Esophagus muscularis mucosa (tissue), 4 donors: Measurements from ENCODE around the gene MGAT5B. TPM values are rescaled to one million over a fixed set of nuclear protein-coding genes. Genes with fewer than 3 reads are reported as not detected.

Experiments
- DNase-seq: peaks from one replicate; pipeline ENCODE4 v3.0.0-alpha.2; 2017; ENCODE audit errors: extremely low spot score
- H3K27ac ChIP-seq, 4 donors: fragments of 200-600 bp; sonication (generic); replicated peaks in 1 of 4; 1 replicate in 3 of 4; 2 replicates in 1 of 4; pipeline ENCODE4 v1.5.1; 2016 to 2019; ENCODE audit warnings: mild to moderate bottlenecking in 1 of 4
- H3K27me3 ChIP-seq, 4 donors: fragments of 200-600 bp; sonication (generic); one replicate each; pipeline versions ENCODE4 v1.5.1 to v1.6.0; 2016 to 2019
- H3K36me3 ChIP-seq, 4 donors: fragments of 200-600 bp; sonication (generic); one replicate each; pipeline ENCODE4 v1.5.1; 2016 to 2019
- H3K4me1 ChIP-seq, 4 donors: fragments of 200-600 bp; sonication (generic); one replicate each; pipeline ENCODE4 v1.5.1; 2016 to 2019
- H3K4me3 ChIP-seq, 4 donors: fragments of 200-600 bp; sonication (generic); 1 replicate in 2 of 4; 2 replicates in 2 of 4; pipeline ENCODE4 v1.5.1; 2016 to 2019; ENCODE audit warnings: mild to moderate bottlenecking in 4 of 4, moderate library complexity in 1 of 4
- H3K9me3 ChIP-seq, 4 donors: fragments of 200-600 bp; sonication (generic); 1 replicate in 3 of 4; 2 replicates in 1 of 4; pipeline ENCODE4 v1.5.1; 2016 to 2019
- CTCF ChIP-seq, 3 experiments: fragments of 200-600 bp in 2 of 3; fragments of 450-650 bp in 1 of 3; sonication (generic) in 2 of 3; IDR thresholded peaks; one replicate each; pipeline ENCODE4 v1.5.1; 2017 to 2019; ENCODE audit warnings: antibody characterized with exemption in 3 of 3, mild to moderate bottlenecking in 2 of 3, moderate library complexity in 1 of 3
- EP300 ChIP-seq: sonication (generic); formaldehyde crosslinking; IDR thresholded peaks from one replicate; pipeline ENCODE4 v1.6.1; 2017; ENCODE audit warnings: antibody characterized with exemption
- POLR2A ChIP-seq: fragments of 450-650 bp; IDR thresholded peaks from one replicate; pipeline ENCODE4 v1.6.1; 2017; ENCODE audit warnings: antibody characterized with exemption, moderate library complexity, mild to moderate bottlenecking, low read depth
- POLR2AphosphoS5 ChIP-seq, 2 donors: sonication (generic); formaldehyde crosslinking; IDR thresholded peaks; one replicate each; pipeline ENCODE4 v1.6.1; 2017; ENCODE audit warnings: antibody characterized with exemption in 2 of 2
- WGBS: methylation state at CpG from one replicate; pipeline ENCODE4 v1.1.5; 2018; 5-methylcytosine and 5-hydroxymethylcytosine counted together
- intact Hi-C: fragments of 100-400 bp; cut with DNase I; formaldehyde crosslinking; loops from one replicate; pipeline ENCODE4 v1.15.1; 2023
- total RNA-seq, 4 donors: library from RNA; depleted of rRNA; stranded (reverse); fragments of >200 nt; gene quantifications; one replicate each; pipeline versions ENCODE4 v1.1.0 to v1.2.1, GENCODE V29; 2016

MGAT5B gene
- total RNA-seq, 4 donors from 2014 or later = under 0.01 to 1.7 (median 0.43) TPM

GRCh38 chr17:76866774-76867577, 1.2 kb upstream of the MGAT5B start:
- Histone ChIP-seq H3K4me1 (peaks cover 12 to 30% (median 26%) of the 10 kb centered on the region in 4 donors), H3K27me3 (peaks cover 5 to 76% (median 32%) of the 10 kb centered on the region in 4 donors), H3K9me3 (no peaks in the 10 kb centered on the region), H3K4me3 (no peak overlapping the region), H3K27ac (no peak overlapping the region), H3K36me3 (no peaks in the 10 kb centered on the region)
- TF ChIP-seq CTCF (IDR thresholded peaks at IDR 0.05) (no peak), POLR2AphosphoS5 (IDR thresholded peaks at IDR 0.05) (no peak), POLR2A (no peak)
- 76% methylated on average over 9 of the region's 9 CpGs for WGBS
- no peak for DNase-seq
- intact Hi-C loops = loop anchor here (5.0 kb wide), 1 partner anchor 380 kb away; no protein-coding TSS in a partner anchor

- intact Hi-C loops = loop anchor here (2.0 to 5.0 kb wide), 2 partner anchors 189 to 380 kb away; no protein-coding TSS in a partner anchor
- peaks cover 5 to 83% (median 32%) of the 10 kb centered on the region in 4 donors for H3K27me3 ChIP-seq
- no peak overlapping the region for H3K27ac ChIP-seq
- no peaks in the 10 kb centered on the region for H3K9me3 ChIP-seq
- no peak for TF ChIP-seq POLR2AphosphoS5 (IDR thresholded peaks at IDR 0.05)
- no peak for TF ChIP-seq CTCF (IDR thresholded peaks at IDR 0.05)
- TF ChIP-seq EP300 = no peak
- no peak for TF ChIP-seq POLR2A
- WGBS = 39% methylated on average over 15 of the region's 20 CpGs
- H3K36me3 ChIP-seq = no peaks in the 10 kb centered on the region
- DNase-seq = no peak
- peak overlapping the region; percentile 44 to 63 (median 48) for H3K4me3 ChIP-seq
- peaks cover 12 to 30% (median 26%) of the 10 kb centered on the region in 4 donors for H3K4me1 ChIP-seq
Measured at GRCh38 chr17:76867578-76868175, 527 bp upstream of the MGAT5B start.

GRCh38 chr17:76868669-76869495, 678 bp downstream of the MGAT5B start:
- intact Hi-C loops = loop anchor here (2.0 to 5.0 kb wide), 2 partner anchors 188 to 378 kb away; no protein-coding TSS in a partner anchor
- Histone ChIP-seq H3K4me3 (peak overlapping the region; percentile 44 to 63 (median 48)), H3K9me3 (no peaks in the 10 kb centered on the region), H3K27ac (no peak overlapping the region), H3K4me1 (peaks cover 12 to 30% (median 26%) of the 10 kb centered on the region in 4 donors), H3K27me3 (peaks cover 5 to 89% (median 32%) of the 10 kb centered on the region in 4 donors), H3K36me3 (no peaks in the 10 kb centered on the region)
- 3% methylated on average over 33 of the region's 84 CpGs for WGBS
- TF ChIP-seq POLR2A (no peak), POLR2AphosphoS5 (IDR thresholded peaks at IDR 0.05) (no peak), EP300 (no peak), CTCF (IDR thresholded peaks at IDR 0.05) (no peak)
- DNase-seq = no peak

- H3K27me3 ChIP-seq = peaks cover 5 to 93% (median 32%) of the 10 kb centered on the region in 4 donors
- no peaks in the 10 kb centered on the region for H3K36me3 ChIP-seq
- intact Hi-C loops = loop anchor here (2.0 to 5.0 kb wide), 2 partner anchors 187 to 378 kb away; no protein-coding TSS in a partner anchor
- no peak overlapping the region for H3K27ac ChIP-seq
- H3K4me3 ChIP-seq = peak overlapping the region in 3 of 4 donors; percentile 13 to 63 (median 48)
- H3K9me3 ChIP-seq = no peaks in the 10 kb centered on the region
- TF ChIP-seq CTCF (IDR thresholded peaks at IDR 0.05) = no peak
- no peak for TF ChIP-seq EP300
- TF ChIP-seq POLR2A = no peak
- no peak for TF ChIP-seq POLR2AphosphoS5 (IDR thresholded peaks at IDR 0.05)
- no peak for DNase-seq
- peaks cover 12 to 30% (median 26%) of the 10 kb centered on the region in 4 donors for H3K4me1 ChIP-seq
- WGBS = 11% methylated on average over 19 of the region's 80 CpGs
Measured at GRCh38 chr17:76869496-76870376, 1.5 kb downstream of the MGAT5B start.
